Fibroblast of lung (primary cell): ENCODE data around the gene RNF11.

Experiments used
- CTCF ChIP-seq, 2 donors: IDR thresholded peaks in 1 of 2; conservative IDR thresholded peaks in 1 of 2; 1 replicate in 1 of 2; 2 replicates in 1 of 2; pipeline ENCODE4 v1.5.1; 2011 to 2012; ENCODE audit warnings: low read length in 2 of 2, control low read depth in 1 of 2, inconsistent platforms in 1 of 2, low read depth in 1 of 2, mild to moderate bottlenecking in 1 of 2
- EZH2 ChIP-seq: IDR thresholded peaks from 2 replicates; pipeline ENCODE4 v1.5.1; 2012; ENCODE audit warnings: low read length, control low read depth, mild to moderate bottlenecking; ENCODE audit errors: missing control alignments

- TF ChIP-seq CTCF (conservative IDR thresholded peaks at IDR 0.05 in 1 of 2, IDR thresholded peaks at IDR 0.05 in 1 of 2; ENCODE audit: low read depth in 1 of 2, low read length in 2 of 2) (no peak), EZH2 (no peak)
Measured at GRCh38 chr1:51203121-51203873, 32.8 kb upstream of the RNF11 start.
